ENCODE data around the gene SRGAP2.
"Not testable (repeated sequence)": the region's sequence is repeated elsewhere in the genome, so short reads cannot be mapped to it uniquely, and the experiment has no call there.

DNA sequence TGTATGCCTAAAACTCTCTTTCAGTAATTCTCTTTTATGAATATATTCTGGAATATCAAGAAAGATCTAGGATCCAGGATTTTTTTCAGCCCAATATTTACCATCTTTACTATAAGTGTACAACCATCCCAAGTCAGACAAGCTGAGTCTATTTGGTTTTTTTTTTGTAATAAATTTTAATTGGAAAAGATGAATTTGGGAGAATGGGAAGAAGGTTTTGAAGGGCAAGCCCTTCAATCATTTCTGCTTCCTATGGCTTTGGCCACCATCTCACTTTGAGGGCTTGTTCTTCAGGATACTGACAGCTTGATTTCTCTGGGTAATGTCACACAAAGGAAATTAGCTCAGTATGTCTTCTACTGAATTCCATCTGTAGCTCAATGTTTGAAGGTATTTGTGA, 23.7 kb upstream of the SRGAP2 start:
- TF ChIP-seq POLR2A, POLR2AphosphoS5, EP300 (IDR thresholded peaks at IDR 0.05): not testable (repeated sequence)
- TF ChIP-seq, protein P1, sequence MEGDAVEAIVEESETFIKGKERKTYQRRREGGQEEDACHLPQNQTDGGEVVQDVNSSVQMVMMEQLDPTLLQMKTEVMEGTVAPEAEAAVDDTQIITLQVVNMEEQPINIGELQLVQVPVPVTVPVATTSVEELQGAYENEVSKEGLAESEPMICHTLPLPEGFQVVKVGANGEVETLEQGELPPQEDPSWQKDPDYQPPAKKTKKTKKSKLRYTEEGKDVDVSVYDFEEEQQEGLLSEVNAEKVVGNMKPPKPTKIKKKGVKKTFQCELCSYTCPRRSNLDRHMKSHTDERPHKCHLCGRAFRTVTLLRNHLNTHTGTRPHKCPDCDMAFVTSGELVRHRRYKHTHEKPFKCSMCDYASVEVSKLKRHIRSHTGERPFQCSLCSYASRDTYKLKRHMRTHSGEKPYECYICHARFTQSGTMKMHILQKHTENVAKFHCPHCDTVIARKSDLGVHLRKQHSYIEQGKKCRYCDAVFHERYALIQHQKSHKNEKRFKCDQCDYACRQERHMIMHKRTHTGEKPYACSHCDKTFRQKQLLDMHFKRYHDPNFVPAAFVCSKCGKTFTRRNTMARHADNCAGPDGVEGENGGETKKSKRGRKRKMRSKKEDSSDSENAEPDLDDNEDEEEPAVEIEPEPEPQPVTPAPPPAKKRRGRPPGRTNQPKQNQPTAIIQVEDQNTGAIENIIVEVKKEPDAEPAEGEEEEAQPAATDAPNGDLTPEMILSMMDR (IDR thresholded peaks at IDR 0.05): not testable (repeated sequence)

All from upper lobe of left lung (tissue), 4 donors.